IPS DF 4.7 (cell line): ENCODE data around the gene NRP2.

ENCODE experiments used
- DNase-seq: peaks from one replicate; pipeline ENCODE4 v3.0.0-alpha.2; 2013; ENCODE audit warnings: low spot score; ENCODE audit errors: extremely low read depth

The NRP2 gene

GRCh38 chr2:205771666-205772065, 89.4 kb downstream of the NRP2 start:
- DNase-seq = no peak

- no peak for DNase-seq
Observed at GRCh38 chr2:205772983-205773382, 90.7 kb downstream of the NRP2 start.

GRCh38 chr2:205773989-205774388, 91.7 kb downstream of the NRP2 start:
- DNase-seq = no peak

GRCh38 chr2:205775097-205775877, 93.0 kb downstream of the NRP2 start:
- DNase-seq = no peak

GRCh38 chr2:205776139-205776538, 93.8 kb downstream of the NRP2 start:
- DNase-seq = no peak

GRCh38 chr2:205776720-205777119, 94.4 kb downstream of the NRP2 start:
- DNase-seq = no peak

GRCh38 chr2:205778356-205778755, 96.1 kb downstream of the NRP2 start:
- no peak for DNase-seq

GRCh38 chr2:205780645-205781044, 98.3 kb downstream of the NRP2 start:
- no peak for DNase-seq

GRCh38 chr2:205781244-205781931, 99.1 kb downstream of the NRP2 start:
- DNase-seq = no peak

GRCh38 chr2:205782941-205783340, 100.6 kb downstream of the NRP2 start:
- no peak for DNase-seq

- DNase-seq = no peak
Observed at GRCh38 chr2:205783872-205784499, 101.7 kb downstream of the NRP2 start.

GRCh38 chr2:205785507-205786260, 103.4 kb downstream of the NRP2 start:
- no peak for DNase-seq

GRCh38 chr2:205786976-205787375, 104.7 kb downstream of the NRP2 start:
- DNase-seq = no peak

GRCh38 chr2:205787761-205788160, 105.5 kb downstream of the NRP2 start:
- no peak for DNase-seq

- DNase-seq = no peak
Observed at GRCh38 chr2:205789906-205790305, 107.6 kb downstream of the NRP2 start.

GRCh38 chr2:205792908-205793307, 110.6 kb downstream of the NRP2 start:
- DNase-seq = no peak

GRCh38 chr2:205796805-205797313, 114.6 kb downstream of the NRP2 start:
- DNase-seq = no peak

GRCh38 chr2:205797866-205798265, 115.6 kb downstream of the NRP2 start:
- DNase-seq = no peak

GRCh38 chr2:205800224-205800623, 117.9 kb downstream of the NRP2 start:
- DNase-seq = no peak

GRCh38 chr2:205800773-205801172, 118.5 kb downstream of the NRP2 start:
- no peak for DNase-seq

GRCh38 chr2:205802065-205802464, 119.8 kb downstream of the NRP2 start:
- DNase-seq = no peak

- DNase-seq = no peak
Observed at GRCh38 chr2:205802941-205803340, 120.6 kb downstream of the NRP2 start.
